ENCODE measurements around the gene PDE4C. TPM values are rescaled to one million over a fixed set of nuclear protein-coding genes. Genes with fewer than 3 reads are reported as not detected.

Gene PDE4C
- total RNA-seq, 4 donors from 2014 or later, result 0.27 to 1.4 (median 0.92) TPM; not detected in 1

- Histone ChIP-seq H3K4me3 (replicated peaks in 1 of 3) (no peak overlapping the region), H3K4me1 (peaks cover 5 to 18% of the 10 kb centered on the region in 2 donors), H3K36me3 (no peaks in the 10 kb centered on the region), H3K9me3 (no peaks in the 10 kb centered on the region), H3K27me3 (peaks cover 3% of the 10 kb centered on the region), H3K27ac (no peak overlapping the region)
- TF ChIP-seq CTCF (IDR thresholded peaks at IDR 0.05) (no peak), POLR2A (IDR thresholded peaks at IDR 0.05) (no peak)
- 71 to 84% methylated on average over 3 to 23 of the region's 28 CpGs for WGBS, 2 donors
- intact Hi-C loops (cut with DNase I), result no loop called here
- no peak for DNase-seq
Measured at GRCh38 chr19:18219911-18220631, 6.2 kb downstream of the PDE4C start.

GRCh38 chr19:18218600-18218999 lies 7.6 kb downstream of the PDE4C start:
- Histone ChIP-seq H3K4me3 (replicated peaks in 1 of 3) (no peak overlapping the region), H3K27ac (no peak overlapping the region), H3K27me3 (no peaks in the 10 kb centered on the region), H3K9me3 (no peaks in the 10 kb centered on the region), H3K4me1 (peaks cover 0 to 9% of the 10 kb centered on the region in 2 donors), H3K36me3 (no peaks in the 10 kb centered on the region)
- intact Hi-C loops (cut with DNase I), result no loop called here
- TF ChIP-seq POLR2A (IDR thresholded peaks at IDR 0.05), result no peak
- TF ChIP-seq CTCF (IDR thresholded peaks at IDR 0.05), result no peak
- WGBS, 2 donors, result 87 to 89% methylated on average over 3 of the region's 3 CpGs
- no peak for DNase-seq

GRCh38 chr19:18218159-18218558 lies 8.1 kb downstream of the PDE4C start:
- Histone ChIP-seq H3K4me1 (peaks cover 0 to 9% of the 10 kb centered on the region in 2 donors), H3K36me3 (no peaks in the 10 kb centered on the region), H3K27ac (no peak overlapping the region), H3K27me3 (no peaks in the 10 kb centered on the region), H3K9me3 (no peaks in the 10 kb centered on the region), H3K4me3 (replicated peaks in 1 of 3) (no peak overlapping the region)
- intact Hi-C loops (cut with DNase I), result no loop called here
- DNase-seq, result no peak
- WGBS, 2 donors, result 88 to 89% methylated on average over 6 to 10 of the region's 17 CpGs
- TF ChIP-seq POLR2A (IDR thresholded peaks at IDR 0.05) (no peak), CTCF (IDR thresholded peaks at IDR 0.05) (no peak)

GRCh38 chr19:18216789-18217188 lies 9.4 kb downstream of the PDE4C start:
- TF ChIP-seq POLR2A (IDR thresholded peaks at IDR 0.05) (no peak), CTCF (IDR thresholded peaks at IDR 0.05) (no peak)
- intact Hi-C loops (cut with DNase I), result no loop called here
- 91 to 93% methylated on average over 8 of the region's 8 CpGs for WGBS, 2 donors
- Histone ChIP-seq H3K9me3 (no peaks in the 10 kb centered on the region), H3K27ac (no peak overlapping the region), H3K36me3 (no peaks in the 10 kb centered on the region), H3K4me3 (replicated peaks in 1 of 3) (no peak overlapping the region), H3K27me3 (no peaks in the 10 kb centered on the region), H3K4me1 (peaks cover 0 to 9% of the 10 kb centered on the region in 2 donors)
- no peak for DNase-seq

GRCh38 chr19:18214779-18215433 lies 11.3 kb downstream of the PDE4C start:
- WGBS, 2 donors, result 65 to 68% methylated on average over 7 of the region's 7 CpGs
- TF ChIP-seq CTCF (IDR thresholded peaks at IDR 0.05) (no peak), POLR2A (IDR thresholded peaks at IDR 0.05) (no peak)
- Histone ChIP-seq H3K27ac (no peak overlapping the region), H3K36me3 (no peaks in the 10 kb centered on the region), H3K27me3 (no peaks in the 10 kb centered on the region), H3K4me1 (no peaks in the 10 kb centered on the region), H3K4me3 (replicated peaks in 1 of 3) (no peak overlapping the region), H3K9me3 (no peaks in the 10 kb centered on the region)
- DNase-seq, result no peak
- intact Hi-C loops (cut with DNase I), result loop anchor here (5.0 kb wide), 1 partner anchor 37 kb away; no protein-coding TSS in a partner anchor

All from thyroid gland (tissue), 4 donors.